Neural cell (in vitro differentiated cells): ENCODE results near the gene PLEKHB2.

Experiments
- EZH2 ChIP-seq: fragments of 200-600, 300-800 bp; shearing (Covaris generic), sonication (generic); IDR thresholded peaks from 2 replicates; pipeline ENCODE4 v1.6.1; 2014; ENCODE audit warnings: antibody characterized with exemption, low read length, borderline replicate concordance, mild to moderate bottlenecking; ENCODE audit not compliant: insufficient read depth, poor library complexity, severe bottlenecking
- POLR2AphosphoS5 ChIP-seq: IDR thresholded peaks from 2 replicates; pipeline ENCODE4 v1.6.1; 2012
- SMC3 ChIP-seq: fragments of 450-650 bp; conservative IDR thresholded peaks from 2 replicates; pipeline ENCODE4 v1.6.1; 2014; ENCODE audit warnings: antibody characterized with exemption, mild to moderate bottlenecking, moderate library complexity; ENCODE audit not compliant: poor library complexity
- TF ChIP-seq, protein P1 (sequence below): fragments of 450-650 bp; IDR thresholded peaks from 2 replicates; pipeline ENCODE4 v1.5.1; 2014; ENCODE audit warnings: antibody characterized with exemption, mild to moderate bottlenecking, moderate library complexity; ENCODE audit not compliant: poor library complexity, severe bottlenecking
- TF ChIP-seq, protein P2 (sequence below): IDR thresholded peaks from 2 replicates; pipeline ENCODE4 v1.6.1; 2012; ENCODE audit warnings: borderline replicate concordance

DNA sequence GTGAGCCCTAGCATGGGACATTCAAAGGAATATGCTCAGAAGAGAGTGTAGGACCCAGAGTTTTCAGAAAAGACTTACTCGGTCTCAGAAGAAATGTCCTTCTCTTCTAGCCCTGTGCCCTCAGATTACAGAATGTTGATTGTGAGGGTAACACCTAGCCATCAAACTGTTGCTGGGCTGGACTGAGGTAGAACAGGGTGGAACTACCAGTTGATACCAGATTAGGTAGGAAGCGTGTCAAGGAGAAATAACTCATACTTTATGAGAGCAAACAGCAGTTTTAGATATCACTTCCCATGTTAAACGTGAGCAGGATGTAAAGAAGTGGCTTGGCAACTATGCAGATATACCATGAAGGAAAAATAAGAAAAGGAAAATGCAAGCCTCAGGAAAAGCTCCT is 22.8 kb downstream of the PLEKHB2 start:
- TF ChIP-seq SMC3: no peak
- TF ChIP-seq POLR2AphosphoS5: no peak
- no peak for TF ChIP-seq EZH2
- TF ChIP-seq, protein P1, sequence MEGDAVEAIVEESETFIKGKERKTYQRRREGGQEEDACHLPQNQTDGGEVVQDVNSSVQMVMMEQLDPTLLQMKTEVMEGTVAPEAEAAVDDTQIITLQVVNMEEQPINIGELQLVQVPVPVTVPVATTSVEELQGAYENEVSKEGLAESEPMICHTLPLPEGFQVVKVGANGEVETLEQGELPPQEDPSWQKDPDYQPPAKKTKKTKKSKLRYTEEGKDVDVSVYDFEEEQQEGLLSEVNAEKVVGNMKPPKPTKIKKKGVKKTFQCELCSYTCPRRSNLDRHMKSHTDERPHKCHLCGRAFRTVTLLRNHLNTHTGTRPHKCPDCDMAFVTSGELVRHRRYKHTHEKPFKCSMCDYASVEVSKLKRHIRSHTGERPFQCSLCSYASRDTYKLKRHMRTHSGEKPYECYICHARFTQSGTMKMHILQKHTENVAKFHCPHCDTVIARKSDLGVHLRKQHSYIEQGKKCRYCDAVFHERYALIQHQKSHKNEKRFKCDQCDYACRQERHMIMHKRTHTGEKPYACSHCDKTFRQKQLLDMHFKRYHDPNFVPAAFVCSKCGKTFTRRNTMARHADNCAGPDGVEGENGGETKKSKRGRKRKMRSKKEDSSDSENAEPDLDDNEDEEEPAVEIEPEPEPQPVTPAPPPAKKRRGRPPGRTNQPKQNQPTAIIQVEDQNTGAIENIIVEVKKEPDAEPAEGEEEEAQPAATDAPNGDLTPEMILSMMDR: no peak
- TF ChIP-seq, protein P2, sequence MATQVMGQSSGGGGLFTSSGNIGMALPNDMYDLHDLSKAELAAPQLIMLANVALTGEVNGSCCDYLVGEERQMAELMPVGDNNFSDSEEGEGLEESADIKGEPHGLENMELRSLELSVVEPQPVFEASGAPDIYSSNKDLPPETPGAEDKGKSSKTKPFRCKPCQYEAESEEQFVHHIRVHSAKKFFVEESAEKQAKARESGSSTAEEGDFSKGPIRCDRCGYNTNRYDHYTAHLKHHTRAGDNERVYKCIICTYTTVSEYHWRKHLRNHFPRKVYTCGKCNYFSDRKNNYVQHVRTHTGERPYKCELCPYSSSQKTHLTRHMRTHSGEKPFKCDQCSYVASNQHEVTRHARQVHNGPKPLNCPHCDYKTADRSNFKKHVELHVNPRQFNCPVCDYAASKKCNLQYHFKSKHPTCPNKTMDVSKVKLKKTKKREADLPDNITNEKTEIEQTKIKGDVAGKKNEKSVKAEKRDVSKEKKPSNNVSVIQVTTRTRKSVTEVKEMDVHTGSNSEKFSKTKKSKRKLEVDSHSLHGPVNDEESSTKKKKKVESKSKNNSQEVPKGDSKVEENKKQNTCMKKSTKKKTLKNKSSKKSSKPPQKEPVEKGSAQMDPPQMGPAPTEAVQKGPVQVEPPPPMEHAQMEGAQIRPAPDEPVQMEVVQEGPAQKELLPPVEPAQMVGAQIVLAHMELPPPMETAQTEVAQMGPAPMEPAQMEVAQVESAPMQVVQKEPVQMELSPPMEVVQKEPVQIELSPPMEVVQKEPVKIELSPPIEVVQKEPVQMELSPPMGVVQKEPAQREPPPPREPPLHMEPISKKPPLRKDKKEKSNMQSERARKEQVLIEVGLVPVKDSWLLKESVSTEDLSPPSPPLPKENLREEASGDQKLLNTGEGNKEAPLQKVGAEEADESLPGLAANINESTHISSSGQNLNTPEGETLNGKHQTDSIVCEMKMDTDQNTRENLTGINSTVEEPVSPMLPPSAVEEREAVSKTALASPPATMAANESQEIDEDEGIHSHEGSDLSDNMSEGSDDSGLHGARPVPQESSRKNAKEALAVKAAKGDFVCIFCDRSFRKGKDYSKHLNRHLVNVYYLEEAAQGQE: no peak
